ENCODE results near the gene VAV3. TPM values are rescaled to one million over a fixed set of nuclear protein-coding genes. Genes with fewer than 3 reads are reported as not detected.

The VAV3 gene
- total and polyA plus RNA-seq, 2 of the 13 experiments (the other 11 are each of a cell fraction or from before 2014, with no cell fraction given): 15.9 to 29.8 TPM

- FAIRE-seq (no peak), DNase-seq (ENCODE audit: low spot score) (no peak), ATAC-seq (no peak)
- Histone ChIP-seq H3K36me3 (replicated peaks in 1 of 2; ENCODE audit: control insufficient read depth in 1 of 2, insufficient read depth in 2 of 2, low read length in 2 of 2) (no peaks in the 10 kb centered on the region), H3K4me3 (replicated peaks in 1 of 3; ENCODE audit: insufficient read depth in 1 of 3, low read depth in 2 of 3, low read length in 3 of 3) (no peak overlapping the region), H4K20me1 (ENCODE audit: insufficient read depth, low read length) (no peaks in the 10 kb centered on the region), H3K4me2 (ENCODE audit: low read depth, low read length) (no peak overlapping the region), H3K9ac (ENCODE audit: insufficient read depth, low read depth, low read length) (no peak overlapping the region), H3K79me2 (ENCODE audit: insufficient read depth, low read length) (no peaks in the 10 kb centered on the region), H3K27me3 (ENCODE audit: control insufficient read depth in 1 of 2, insufficient read depth in 2 of 2, low read length in 2 of 2) (no peaks in the 10 kb centered on the region), H3K27ac (ENCODE audit: extremely low read length, insufficient read depth, low read length) (no peak overlapping the region), H3K9me3 (ENCODE audit: low read length) (no peaks in the 10 kb centered on the region), H2AFZ (ENCODE audit: low read length) (no peak overlapping the region), H3K4me1 (ENCODE audit: insufficient read depth, low read length) (no peaks in the 10 kb centered on the region)
- CTCF ChIA-PET (ENCODE audit: low intra/inter-chr PET ratio, low total read pairs): no interaction called here
- intact Hi-C loops (cut with micrococcal nuclease; ENCODE audit: unreplicated experiment) (no loop called here), in situ Hi-C loops (cut with HindIII; ENCODE audit: extremely low pct_ligation_motif_present, low pct_unique_long_range_greater_than_20kb) (no loop called here)
- 59% methylated on average over 2 of the region's 2 CpGs for WGBS (ENCODE audit: low lambda C conversion rate)
- POLR2A ChIA-PET: no interaction called here
- no peak for TF ChIP-seq HNRNPUL1 (IDR thresholded peaks at IDR 0.05; ENCODE audit: low read depth, low read length)
- TF ChIP-seq ZNF446 (CRISPR knock-in tag; IDR thresholded peaks at IDR 0.05): no peak
- no peak for TF ChIP-seq CERS6 (CRISPR knock-in tag; IDR thresholded peaks at IDR 0.05)
- TF ChIP-seq GATA4 (IDR thresholded peaks at IDR 0.05; ENCODE audit: borderline replicate concordance, low read depth): no peak
- TF ChIP-seq PRDM4 (CRISPR knock-in tag; IDR thresholded peaks at IDR 0.05; ENCODE audit: borderline replicate concordance): no peak
- no peak for TF ChIP-seq ZNF710 (CRISPR knock-in tag; IDR thresholded peaks at IDR 0.05; ENCODE audit: borderline replicate concordance)
- TF ChIP-seq ZNF574 (CRISPR knock-in tag; IDR thresholded peaks at IDR 0.05): no peak
- TF ChIP-seq ZBTB43 (CRISPR knock-in tag; conservative IDR thresholded peaks at IDR 0.05): no peak
- TF ChIP-seq ZNF317 (CRISPR knock-in tag; IDR thresholded peaks at IDR 0.05): no peak
- TF ChIP-seq XBP1 (CRISPR knock-in tag; IDR thresholded peaks at IDR 0.05): no peak
- TF ChIP-seq TCF7L2 (IDR thresholded peaks at IDR 0.05; ENCODE audit: low read depth, low read length): no peak
- TF ChIP-seq HOXA9 (CRISPR knock-in tag; IDR thresholded peaks at IDR 0.05; ENCODE audit: borderline replicate concordance): no peak
- no TSS peak for BruUV-seq (replicated peaks)
Measured at GRCh38 chr1:107727866-107728265, 237.1 kb downstream of the VAV3 start.
